CD14-positive monocyte (primary cell): ENCODE data around the gene USP9Y. TPM values are rescaled to one million over a fixed set of nuclear protein-coding genes. Genes with fewer than 3 reads are reported as not detected.

ENCODE experiments used
- DNase-seq, 3 donors: peaks; one replicate each; pipeline ENCODE4 v3.0.0-alpha.2; 2011 to 2022
- H2AFZ ChIP-seq: 2 replicates; pipeline ENCODE4 v1.6.0; 2012; ENCODE audit warnings: mild to moderate bottlenecking, low read depth, low read length, inconsistent platforms; ENCODE audit not compliant: insufficient read depth, poor library complexity, severe bottlenecking
- H3K27ac ChIP-seq, 2 donors: 1 replicate in 1 of 2; 2 replicates in 1 of 2; pipeline ENCODE4 v1.5.1; 2012 to 2013; ENCODE audit warnings: low read length in 2 of 2, control low read depth in 1 of 2, inconsistent platforms in 1 of 2, low read depth in 1 of 2, mild to moderate bottlenecking in 1 of 2
- H3K27me3 ChIP-seq, 2 donors: one replicate each; pipeline versions ENCODE4 v1.6.0 to v1.6.1; 2011 to 2013; ENCODE audit warnings: low read length in 2 of 2; ENCODE audit not compliant: control insufficient read depth in 2 of 2, insufficient read depth in 2 of 2
- H3K36me3 ChIP-seq, 2 donors: replicated peaks in 1 of 2; 1 replicate in 1 of 2; 2 replicates in 1 of 2; pipeline versions ENCODE4 v1.5.1 to v1.6.1; 2012 to 2013; ENCODE audit warnings: low read length in 2 of 2, control low read depth in 1 of 2, inconsistent platforms in 1 of 2, mild to moderate bottlenecking in 1 of 2; ENCODE audit not compliant: insufficient read depth in 2 of 2, control insufficient read depth in 1 of 2
- H3K4me1 ChIP-seq, 2 donors: 1 replicate in 1 of 2; 2 replicates in 1 of 2; pipeline versions ENCODE4 v1.5.1 to v1.6.1; 2012 to 2013; ENCODE audit warnings: low read length in 2 of 2, control low read depth in 1 of 2, inconsistent platforms in 1 of 2, mild to moderate bottlenecking in 1 of 2, moderate library complexity in 1 of 2; ENCODE audit not compliant: insufficient read depth in 2 of 2, control insufficient read depth in 1 of 2
- H3K4me2 ChIP-seq: replicated peaks from 2 replicates; pipeline ENCODE3; 2012; ENCODE audit warnings: low read length, moderate library complexity, mild to moderate bottlenecking; ENCODE audit not compliant: poor library complexity, severe bottlenecking; ENCODE audit errors: extremely low read depth
- H3K4me3 ChIP-seq, 3 experiments: fragments of 200-600 bp in 1 of 3; sonication (generic) in 1 of 3; replicated peaks in 1 of 3; 1 replicate in 2 of 3; 2 replicates in 1 of 3; pipeline ENCODE4 v1.5.1; 2011 to 2013; ENCODE audit warnings: low read length in 3 of 3, mild to moderate bottlenecking in 3 of 3, control low read depth in 2 of 3, low read depth in 2 of 3, inconsistent platforms in 1 of 3, moderate library complexity in 1 of 3
- H3K79me2 ChIP-seq: 2 replicates; pipeline ENCODE4 v1.6.0; 2012; ENCODE audit warnings: mild to moderate bottlenecking, control low read depth, inconsistent platforms, low read length, moderate library complexity; ENCODE audit not compliant: insufficient read depth
- H3K9ac ChIP-seq: 2 replicates; pipeline ENCODE4 v1.6.0; 2017; ENCODE audit warnings: low read length, mild to moderate bottlenecking; ENCODE audit not compliant: insufficient read depth, poor library complexity, severe bottlenecking
- H3K9me3 ChIP-seq, 2 donors: replicated peaks in 1 of 2; 1 replicate in 1 of 2; 2 replicates in 1 of 2; pipeline versions ENCODE4 v1.5.1 to v1.6.1; 2012 to 2013; ENCODE audit warnings: low read length in 2 of 2, control low read depth in 1 of 2; ENCODE audit not compliant: control insufficient read depth in 1 of 2, insufficient read depth in 1 of 2
- H4K20me1 ChIP-seq: 2 replicates; pipeline ENCODE4 v1.6.0; 2012; ENCODE audit warnings: mild to moderate bottlenecking, low read length, control low read depth, moderate library complexity; ENCODE audit not compliant: insufficient read depth
- H3K27ac Mint-ChIP-seq, 7 donors: one replicate each; pipeline ENCODE4 v1.8.0; 2020; ENCODE audit warnings: mild to moderate bottlenecking in 7 of 7, mixed read lengths in 7 of 7, moderate library complexity in 6 of 7, inconsistent platforms in 2 of 7
- H3K27me3 Mint-ChIP-seq, 3 donors: one replicate each; pipeline ENCODE4 v1.8.0; 2021 to 2022; ENCODE audit warnings: low read depth in 3 of 3, mild to moderate bottlenecking in 3 of 3, mixed read lengths in 3 of 3, moderate library complexity in 3 of 3, inconsistent platforms in 1 of 3
- H3K36me3 Mint-ChIP-seq, 2 donors: one replicate each; pipeline ENCODE4 v1.8.0; 2020; ENCODE audit warnings: mixed read lengths in 2 of 2, inconsistent platforms in 1 of 2, mild to moderate bottlenecking in 1 of 2
- H3K4me1 Mint-ChIP-seq: one replicate; pipeline ENCODE4 v1.8.0; 2020; ENCODE audit warnings: mild to moderate bottlenecking, mixed read lengths
- H3K4me3 Mint-ChIP-seq, 2 donors: one replicate each; pipeline ENCODE4 v1.8.0; 2020; ENCODE audit warnings: mild to moderate bottlenecking in 2 of 2, mixed read lengths in 2 of 2, moderate library complexity in 1 of 2
- H3K9me3 Mint-ChIP-seq, 7 donors: one replicate each; pipeline ENCODE4 v1.8.0; 2020 to 2022; ENCODE audit warnings: mixed read lengths in 7 of 7, mild to moderate bottlenecking in 6 of 7, moderate library complexity in 6 of 7, inconsistent platforms in 2 of 7
- CTCF ChIP-seq: fragments of 200-600 bp; IDR thresholded peaks from one replicate; pipeline ENCODE4 v1.8.0; 2022; ENCODE audit warnings: antibody characterized with exemption, mild to moderate bottlenecking
- WGBS: methylation state at CpG from one replicate; pipeline ENCODE4 v1.1.5; 2013; ENCODE audit warnings: missing lambda C conversion rate; ENCODE audit not compliant: insufficient coverage; 5-methylcytosine and 5-hydroxymethylcytosine counted together
- intact Hi-C, 2 donors: fragments of 100-400 bp; cut with micrococcal nuclease; formaldehyde crosslinking; loops; one replicate each; pipeline versions ENCODE4 v1.15.0 to v1.15.1; 2023
- polyA plus RNA-seq, 3 donors: library from polyadenylated mRNA; depleted of rRNA in 1 of 3; unstranded in 2 of 3; stranded (reverse) in 1 of 3; fragments of 300-500 nt in 2 of 3; fragments of >200 nt in 1 of 3; fragmentation: Illumina TruSeq in 2 of 3; gene quantifications; 1 replicate in 2 of 3; 2 replicates in 1 of 3; pipeline ENCODE4 v1.2.3, GENCODE V29; 2012 to 2021

Gene USP9Y
- polyA plus RNA-seq, 3 donors, result not detected

DNA sequence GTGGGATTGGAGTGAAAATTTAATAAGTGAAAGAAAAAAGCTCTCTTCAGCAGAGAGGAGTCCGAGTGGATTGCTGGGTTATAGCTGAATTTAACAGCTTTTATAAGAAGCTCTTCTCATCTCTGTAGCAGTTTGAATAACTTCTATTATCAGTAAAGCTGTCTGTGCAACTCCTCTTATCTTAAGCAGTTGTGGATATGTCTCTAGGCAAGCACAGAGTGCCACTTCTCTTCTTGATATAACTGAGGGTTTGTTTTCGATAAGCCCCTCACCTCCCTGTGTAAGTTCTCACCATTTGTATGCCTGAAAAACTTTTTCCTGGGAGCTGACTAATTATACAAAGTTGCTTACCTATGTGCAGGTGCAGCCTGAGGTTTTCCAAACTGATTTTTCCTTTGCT is 43.1 kb downstream of the USP9Y start:
- intact Hi-C loops, result no loop called here
- no peaks in the 10 kb centered on the region for H3K4me1 ChIP-seq
- WGBS, result no CpG with 5 or more reads among the region's 2 CpGs
- no peaks in the 10 kb centered on the region for H3K36me3 ChIP-seq
- H3K9me3 ChIP-seq, result no peaks in the 10 kb centered on the region
- no peaks in the 10 kb centered on the region for H3K27me3 ChIP-seq
- H3K36me3 Mint-ChIP-seq, result peaks cover 0 to 7% of the 10 kb centered on the region in 2 donors
- peaks cover 5% of the 10 kb centered on the region for H3K4me1 Mint-ChIP-seq
- no peak overlapping the region for H3K4me3 Mint-ChIP-seq
- H3K9me3 Mint-ChIP-seq, result peaks cover 0 to 3% (median 0%) of the 10 kb centered on the region in 7 donors
- no peak overlapping the region for H3K4me3 ChIP-seq
- no peak overlapping the region for H2AFZ ChIP-seq
- H3K27ac ChIP-seq, result no peak overlapping the region
- no peaks in the 10 kb centered on the region for H4K20me1 ChIP-seq
- H3K9ac ChIP-seq, result no peak overlapping the region
- H3K27ac Mint-ChIP-seq, result no peak overlapping the region
- TF ChIP-seq CTCF, result no peak
- H3K79me2 ChIP-seq, result no peaks in the 10 kb centered on the region
- H3K4me2 ChIP-seq, result no peak overlapping the region
- DNase-seq, result no peak
- H3K27me3 Mint-ChIP-seq, result no peaks in the 10 kb centered on the region

DNA sequence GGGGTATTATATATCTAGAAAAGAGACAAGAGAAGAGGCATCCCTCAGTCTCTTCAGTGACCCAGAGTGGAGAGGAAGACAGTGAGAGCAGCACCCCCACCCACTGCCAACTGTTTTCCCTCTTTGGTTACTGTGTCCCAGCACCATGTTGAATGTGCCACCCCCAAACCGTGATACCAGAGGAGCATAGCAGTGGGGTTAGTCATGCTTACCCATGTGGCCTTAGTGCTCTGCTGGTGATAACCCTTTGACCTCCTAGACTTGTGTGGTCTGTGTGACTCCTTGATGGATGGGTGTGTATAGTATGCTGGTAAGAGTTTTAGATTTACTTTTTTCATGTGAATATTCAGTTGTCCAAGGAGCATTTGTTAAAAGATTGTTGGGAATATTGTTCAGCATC is 48.3 kb downstream of the USP9Y start:
- Histone ChIP-seq H3K9me3 (no peaks in the 10 kb centered on the region), H2AFZ (no peak overlapping the region), H4K20me1 (no peaks in the 10 kb centered on the region), H3K4me2 (no peak overlapping the region), H3K4me1 (no peaks in the 10 kb centered on the region), H3K4me3 (no peak overlapping the region), H3K36me3 (no peaks in the 10 kb centered on the region), H3K27ac (no peak overlapping the region), H3K9ac (no peak overlapping the region), H3K27me3 (no peaks in the 10 kb centered on the region), H3K79me2 (no peaks in the 10 kb centered on the region)
- intact Hi-C loops, result no loop called here
- DNase-seq, result no peak
- Mint-ChIP-seq H3K4me3 (no peak overlapping the region), H3K27ac (no peak overlapping the region), H3K4me1 (no peaks in the 10 kb centered on the region), H3K27me3 (no peaks in the 10 kb centered on the region), H3K9me3 (peaks cover 0 to 1% (median 0%) of the 10 kb centered on the region in 7 donors), H3K36me3 (peaks cover 0 to 6% of the 10 kb centered on the region in 2 donors)
- TF ChIP-seq CTCF, result no peak
- no CpG with 5 or more reads among the region's 1 CpG for WGBS
